Caco-2 (cell line): ENCODE results near the gene ZFHX3. TPM values are rescaled to one million over a fixed set of nuclear protein-coding genes. Genes with fewer than 3 reads are reported as not detected.

ENCODE experiments used
- BruUV-seq: library from RNA; stranded (reverse); fragments of 400-500 nt; replicated peaks from 2 replicates; lab custom pipeline; 2021; lab: Mats Ljungman, UMichigan
- CTCF ChIA-PET: fragments of 300-600 bp; sonication (Branson Sonifier 250); formaldehyde crosslinking; loops from one replicate; lab custom pipeline; 2022; ENCODE audit warnings: antibody characterized with exemption; lab: Charles Lee
- POLR2A ChIA-PET: fragments of 300-600 bp; sonication (Branson Sonifier 250); formaldehyde crosslinking; loops from one replicate; lab custom pipeline; 2022; ENCODE audit warnings: antibody characterized with exemption; lab: Charles Lee
- DNase-seq, 2 experiments: peaks; one replicate each; pipeline versions ENCODE4 v3.0.0 to v3.0.0-alpha.2; 2020 to 2022
- H3K27me3 ChIP-seq: replicated peaks from 2 replicates; pipeline ENCODE4 v1.6.0; 2011; ENCODE audit warnings: low read length; ENCODE audit not compliant: control insufficient read depth, insufficient read depth
- H3K36me3 ChIP-seq: 2 replicates; pipeline ENCODE4 v1.5.1; 2011; ENCODE audit warnings: low read length; ENCODE audit not compliant: control insufficient read depth, insufficient read depth
- H3K4me1 ChIP-seq: fragments of 250-450 bp; sonication (Bioruptor Pico); 2 replicates; pipeline ENCODE4 v1.5.1; 2020; ENCODE audit warnings: mild to moderate bottlenecking
- H3K4me3 ChIP-seq: 2 replicates; pipeline ENCODE4 v1.5.1; 2011; ENCODE audit warnings: low read depth, mild to moderate bottlenecking, control low read depth, low read length
- H3K9me3 ChIP-seq: fragments of 250-450 bp; sonication (Bioruptor Pico); 2 replicates; pipeline ENCODE4 v1.5.1; 2020; ENCODE audit warnings: mild to moderate bottlenecking, moderate library complexity
- H3K27ac Mint-ChIP-seq: one replicate; pipeline ENCODE4 v1.8.0; 2022; ENCODE audit warnings: mixed read lengths; ENCODE audit not compliant: unreplicated experiment
- H3K27me3 Mint-ChIP-seq: one replicate; pipeline ENCODE4 v1.8.0; 2022; ENCODE audit warnings: mixed read lengths; ENCODE audit not compliant: insufficient read depth, unreplicated experiment
- H3K36me3 Mint-ChIP-seq: one replicate; pipeline ENCODE4 v1.8.0; 2022; ENCODE audit warnings: mild to moderate bottlenecking, mixed read lengths; ENCODE audit not compliant: insufficient read depth, unreplicated experiment
- H3K4me1 Mint-ChIP-seq: one replicate; pipeline ENCODE4 v1.8.0; 2022; ENCODE audit warnings: low read depth, mixed read lengths; ENCODE audit not compliant: unreplicated experiment
- H3K4me3 Mint-ChIP-seq: one replicate; pipeline ENCODE4 v1.8.0; 2022; ENCODE audit warnings: mild to moderate bottlenecking, moderate library complexity, mixed read lengths; ENCODE audit not compliant: unreplicated experiment
- H3K9me3 Mint-ChIP-seq: one replicate; pipeline ENCODE4 v1.8.0; 2022; ENCODE audit warnings: mixed read lengths; ENCODE audit not compliant: unreplicated experiment
- CTCF ChIP-seq, 2 experiments: fragments of 200-600 bp in 1 of 2; IDR thresholded peaks; 1 replicate in 1 of 2; 2 replicates in 1 of 2; pipeline versions ENCODE4 v1.5.1 to v1.8.0; 2011 to 2022; ENCODE audit warnings: antibody characterized with exemption in 1 of 2, control low read depth in 1 of 2, inconsistent platforms in 1 of 2, low read depth in 1 of 2, low read length in 1 of 2, mild to moderate bottlenecking in 1 of 2, moderate library complexity in 1 of 2; ENCODE audit not compliant: insufficient read depth in 1 of 2, severe bottlenecking in 1 of 2, unreplicated experiment in 1 of 2
- intact Hi-C: fragments of 100-400 bp; cut with micrococcal nuclease; formaldehyde crosslinking; loops from one replicate; pipeline ENCODE4 v1.10.0; 2022; ENCODE audit not compliant: unreplicated experiment
- total RNA-seq: library from RNA; stranded (reverse); gene quantifications from 2 replicates; pipeline ENCODE4 v1.2.3, GENCODE V29; 2022

ZFHX3 gene
- total RNA-seq, 1 experiment from 2014 or later = 39.9 TPM

GRCh38 chr16:73034374-73034773, 13.6 kb downstream of the ZFHX3 start:
- Mint-ChIP-seq H3K27me3 (no peaks in the 10 kb centered on the region), H3K4me3 (peak overlapping the region; percentile 2), H3K9me3 (no peaks in the 10 kb centered on the region), H3K4me1 (peaks cover 92% of the 10 kb centered on the region), H3K36me3 (peaks cover 32% of the 10 kb centered on the region), H3K27ac (peak overlapping the region; percentile 95)
- no peaks in the 10 kb centered on the region for H3K36me3 ChIP-seq
- H3K27me3 ChIP-seq = no peaks in the 10 kb centered on the region
- peaks cover 87% of the 10 kb centered on the region for H3K4me1 ChIP-seq
- DNase-seq = no peak
- no peaks in the 10 kb centered on the region for H3K9me3 ChIP-seq
- intact Hi-C loops = no loop called here
- BruUV-seq = no TSS peak
- TF ChIP-seq CTCF (IDR thresholded peaks at IDR 0.05; ENCODE audit: insufficient read depth in 1 of 2, low read depth in 1 of 2, low read length in 1 of 2, severe bottlenecking in 1 of 2, unreplicated experiment in 1 of 2) = no peak
- POLR2A ChIA-PET = no interaction called here
- H3K4me3 ChIP-seq = no peak overlapping the region
- CTCF ChIA-PET = no interaction called here

- Histone ChIP-seq H3K4me1 (peaks cover 87% of the 10 kb centered on the region), H3K9me3 (no peaks in the 10 kb centered on the region), H3K27me3 (no peaks in the 10 kb centered on the region), H3K36me3 (no peaks in the 10 kb centered on the region), H3K4me3 (no peak overlapping the region)
- peaks cover 92% of the 10 kb centered on the region for H3K4me1 Mint-ChIP-seq
- no peaks in the 10 kb centered on the region for H3K27me3 Mint-ChIP-seq
- no peaks in the 10 kb centered on the region for H3K9me3 Mint-ChIP-seq
- peak overlapping the region; percentile 95 for H3K27ac Mint-ChIP-seq
- ChIA-PET CTCF (interaction anchor here (1.2 to 1.5 kb wide), 2 partner anchors 38 to 201 kb away, joined by 3 to 4 read pairs; no protein-coding TSS in a partner anchor), POLR2A (no interaction called here)
- BruUV-seq = no TSS peak
- H3K36me3 Mint-ChIP-seq = peaks cover 41% of the 10 kb centered on the region
- TF ChIP-seq CTCF (IDR thresholded peaks at IDR 0.05; ENCODE audit: insufficient read depth in 1 of 2, low read depth in 1 of 2, low read length in 1 of 2, severe bottlenecking in 1 of 2, unreplicated experiment in 1 of 2) = no peak
- no peak for DNase-seq
- peak overlapping the region; percentile 2 for H3K4me3 Mint-ChIP-seq
- intact Hi-C loops = no loop called here
Observed at GRCh38 chr16:73033271-73033998, 14.5 kb downstream of the ZFHX3 start.

- H3K27me3 ChIP-seq = no peaks in the 10 kb centered on the region
- H3K4me1 ChIP-seq = peaks cover 87% of the 10 kb centered on the region
- no peak for DNase-seq
- TF ChIP-seq CTCF (IDR thresholded peaks at IDR 0.05; ENCODE audit: insufficient read depth in 1 of 2, low read depth in 1 of 2, low read length in 1 of 2, severe bottlenecking in 1 of 2, unreplicated experiment in 1 of 2) = no peak
- CTCF ChIA-PET = interaction anchor here (1.1 to 1.5 kb wide), 3 partner anchors 38 to 200 kb away, joined by 3 to 4 read pairs (median 3); no protein-coding TSS in a partner anchor
- BruUV-seq = no TSS peak
- H3K4me3 ChIP-seq = no peak overlapping the region
- peak overlapping the region; percentile 2 for H3K4me3 Mint-ChIP-seq
- H3K9me3 Mint-ChIP-seq = no peaks in the 10 kb centered on the region
- H3K36me3 Mint-ChIP-seq = peaks cover 40% of the 10 kb centered on the region
- no peaks in the 10 kb centered on the region for H3K9me3 ChIP-seq
- POLR2A ChIA-PET = no interaction called here
- H3K27ac Mint-ChIP-seq = peak overlapping the region; percentile 95
- intact Hi-C loops = no loop called here
- peaks cover 92% of the 10 kb centered on the region for H3K4me1 Mint-ChIP-seq
- no peaks in the 10 kb centered on the region for H3K36me3 ChIP-seq
- no peaks in the 10 kb centered on the region for H3K27me3 Mint-ChIP-seq
Observed at GRCh38 chr16:73032541-73033270, 15.2 kb downstream of the ZFHX3 start.
